Activated CD8-positive, alpha-beta memory T cell treated with anti-CD3 and anti-CD28 coated beads, Interleukin-2, amount 10 ng/mL, durations not matched to agents 7 days and 5 days (primary cell): ENCODE results near the gene CTDSPL. TPM values are rescaled to one million over a fixed set of nuclear protein-coding genes. Genes with fewer than 3 reads are reported as not detected.

ENCODE experiments used
- ATAC-seq: fragments of 150-1000 bp; cut with Tn5 transposase; one replicate; pipeline ENCODE4 v1.10.0; 2021; ENCODE audit warnings: moderate library complexity
- CTCF ChIA-PET: fragments of 350-600 bp; sonication (Branson Sonifier 250); formaldehyde crosslinking; loops from one replicate; lab custom pipeline; 2021; ENCODE audit warnings: antibody characterized with exemption; lab: Charles Lee
- DNase-seq: peaks from one replicate; pipeline ENCODE4 v3.0.0-alpha.2; 2020
- H3K27ac Mint-ChIP-seq: one replicate; pipeline ENCODE4 v1.8.0; 2021; ENCODE audit warnings: mild to moderate bottlenecking, mixed read lengths
- H3K27me3 Mint-ChIP-seq: one replicate; pipeline ENCODE4 v1.8.0; 2021; ENCODE audit warnings: mixed read lengths
- H3K36me3 Mint-ChIP-seq: one replicate; pipeline ENCODE4 v1.8.0; 2021; ENCODE audit warnings: mild to moderate bottlenecking, mixed read lengths
- H3K4me1 Mint-ChIP-seq: one replicate; pipeline ENCODE4 v1.8.0; 2021; ENCODE audit warnings: mixed read lengths
- H3K4me3 Mint-ChIP-seq: one replicate; pipeline ENCODE4 v1.8.0; 2021; ENCODE audit warnings: mild to moderate bottlenecking, moderate library complexity, mixed read lengths
- H3K9me3 Mint-ChIP-seq: one replicate; pipeline ENCODE4 v1.8.0; 2022; ENCODE audit warnings: low read depth, mixed read lengths
- total RNA-seq, 2 experiments: library from RNA; stranded (reverse); gene quantifications; one replicate each; pipeline ENCODE4 v1.2.3, GENCODE V29; 2021

The CTDSPL gene
- total RNA-seq, 2 experiments from 2014 or later, result 4.7 to 8.5 TPM

- Mint-ChIP-seq H3K4me3 (no peak overlapping the region), H3K36me3 (peaks cover 27% of the 10 kb centered on the region), H3K27ac (no peak overlapping the region), H3K27me3 (no peaks in the 10 kb centered on the region), H3K9me3 (no peaks in the 10 kb centered on the region), H3K4me1 (no peaks in the 10 kb centered on the region)
- DNase-seq (no peak), ATAC-seq (no peak)
- CTCF ChIA-PET, result no interaction called here
These were observed 155.3 kb downstream of the CTDSPL start for GRCh38 chr3:38016847-38017444.

- H3K36me3 Mint-ChIP-seq, result peaks cover 27% of the 10 kb centered on the region
- DNase-seq (no peak), ATAC-seq (no peak)
- H3K9me3 Mint-ChIP-seq, result no peaks in the 10 kb centered on the region
- CTCF ChIA-PET, result no interaction called here
- H3K4me3 Mint-ChIP-seq, result no peak overlapping the region
- no peak overlapping the region for H3K27ac Mint-ChIP-seq
- no peaks in the 10 kb centered on the region for H3K4me1 Mint-ChIP-seq
- no peaks in the 10 kb centered on the region for H3K27me3 Mint-ChIP-seq
These were observed 156.0 kb downstream of the CTDSPL start for GRCh38 chr3:38017445-38018295.

DNA sequence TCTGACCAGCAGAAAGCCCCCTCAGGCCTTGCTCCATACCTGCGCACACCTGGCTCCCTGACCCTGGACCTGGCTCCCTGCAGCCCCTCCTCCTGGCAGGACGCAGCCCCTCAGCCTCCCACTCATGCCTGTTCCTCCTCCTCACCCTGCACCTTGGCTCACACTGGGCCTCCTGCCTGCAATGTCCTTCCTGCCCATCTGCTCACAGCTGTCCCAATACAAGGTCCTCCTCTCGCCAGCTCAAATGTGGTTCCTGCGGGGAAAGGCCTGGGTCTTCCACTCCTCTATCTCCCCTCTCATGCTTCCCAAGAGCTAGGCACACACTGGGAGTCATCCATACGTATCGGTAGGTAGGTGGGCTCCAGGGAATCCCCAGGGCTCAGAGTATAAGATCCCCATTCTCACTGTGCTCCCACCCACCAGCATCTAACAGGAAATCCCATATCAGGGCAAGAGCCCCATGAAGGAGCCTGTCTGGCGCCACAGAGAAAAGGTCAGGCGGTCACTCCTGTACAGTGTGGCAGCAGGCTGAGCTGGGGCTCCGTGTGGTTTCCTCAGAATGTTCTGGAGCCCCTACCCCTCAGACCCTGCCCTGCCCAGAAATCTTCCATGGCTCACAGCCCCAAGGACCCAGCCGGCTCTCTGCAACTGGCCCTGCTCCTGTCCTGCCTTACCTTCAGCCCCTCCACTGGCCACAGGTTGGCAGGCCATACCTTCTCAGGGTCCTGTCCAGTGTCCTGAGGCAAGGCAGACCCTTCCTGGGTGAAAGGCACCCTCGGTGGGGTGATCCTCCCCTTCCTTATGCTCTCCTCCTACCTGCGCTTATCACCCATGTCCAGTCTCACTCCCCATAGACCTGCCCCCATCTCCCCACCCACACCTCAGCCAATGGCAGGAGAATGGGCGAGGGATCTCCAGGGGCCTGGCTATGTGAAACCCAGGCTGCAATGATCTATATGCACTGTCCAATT is 156.9 kb downstream of the CTDSPL start:
- Mint-ChIP-seq H3K27me3 (no peaks in the 10 kb centered on the region), H3K4me1 (peaks cover 7% of the 10 kb centered on the region), H3K9me3 (no peaks in the 10 kb centered on the region), H3K4me3 (no peak overlapping the region), H3K27ac (no peak overlapping the region), H3K36me3 (peaks cover 27% of the 10 kb centered on the region)
- CTCF ChIA-PET, result no interaction called here
- DNase-seq, result no peak
- no peak for ATAC-seq

DNA sequence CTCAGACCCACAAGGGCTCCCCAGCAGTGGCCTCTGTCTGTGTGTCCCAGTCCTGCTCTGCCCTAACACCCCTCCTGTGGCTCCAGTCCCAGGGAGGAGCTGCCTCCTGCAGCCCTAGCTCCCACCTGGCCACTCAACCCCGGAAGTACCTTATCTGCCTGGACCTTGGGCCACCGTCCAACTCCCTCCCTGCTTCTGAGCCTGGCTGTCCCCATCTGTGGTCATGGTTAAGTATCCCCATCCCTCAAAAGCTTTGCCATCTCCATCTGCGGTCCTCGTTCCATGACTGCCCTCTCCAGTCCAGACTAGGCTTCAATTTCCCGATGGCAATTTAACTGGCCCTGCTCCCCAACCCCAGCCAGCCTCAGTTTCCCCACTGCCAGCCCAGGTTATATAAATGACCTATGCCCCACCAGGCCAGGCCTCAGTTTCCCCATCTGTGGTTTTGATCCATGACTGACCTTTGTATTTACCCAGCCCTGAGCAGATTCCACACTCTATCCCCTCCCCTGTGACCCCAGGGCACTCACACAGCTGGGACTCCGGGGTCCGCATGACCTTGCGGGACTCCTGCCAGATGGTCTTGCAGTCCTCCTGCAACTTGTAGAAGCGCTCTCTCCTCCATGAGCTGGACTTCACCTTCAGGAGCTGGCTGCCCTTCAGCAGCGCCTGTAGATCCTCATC is 158.1 kb downstream of the CTDSPL start:
- ATAC-seq (no peak), DNase-seq (no peak)
- H3K36me3 Mint-ChIP-seq, result peaks cover 24% of the 10 kb centered on the region
- no peak overlapping the region for H3K4me3 Mint-ChIP-seq
- no peak overlapping the region for H3K27ac Mint-ChIP-seq
- CTCF ChIA-PET, result interaction anchor here (1.4 kb wide), 1 partner anchor 23 kb away, joined by 7 read pairs; no protein-coding TSS in a partner anchor
- H3K27me3 Mint-ChIP-seq, result no peaks in the 10 kb centered on the region
- peaks cover 13% of the 10 kb centered on the region for H3K4me1 Mint-ChIP-seq
- no peaks in the 10 kb centered on the region for H3K9me3 Mint-ChIP-seq

DNA sequence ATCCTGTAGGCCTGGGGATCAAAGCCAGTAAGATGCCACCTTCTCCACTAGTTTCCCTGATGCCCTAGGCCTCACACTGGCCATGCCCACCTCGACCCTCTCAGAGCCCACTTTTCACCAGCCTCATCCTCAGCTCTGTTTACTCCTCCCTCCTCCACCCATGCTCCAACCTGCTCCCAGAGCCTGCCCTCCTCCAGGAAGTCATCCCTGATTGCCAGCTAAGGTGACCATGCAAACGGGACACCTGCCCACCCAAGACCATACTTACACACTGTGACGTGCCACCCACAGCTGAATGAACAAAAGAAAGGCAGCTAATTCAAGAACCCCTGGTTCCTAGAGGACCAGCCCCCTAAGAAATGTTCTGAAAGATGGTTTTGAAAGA is 158.7 kb downstream of the CTDSPL start:
- Mint-ChIP-seq H3K4me1 (peaks cover 14% of the 10 kb centered on the region), H3K36me3 (peaks cover 19% of the 10 kb centered on the region), H3K27ac (peak overlapping the region; percentile 26), H3K9me3 (no peaks in the 10 kb centered on the region), H3K4me3 (no peak overlapping the region), H3K27me3 (no peaks in the 10 kb centered on the region)
- DNase-seq (no peak), ATAC-seq (no peak)
- CTCF ChIA-PET, result interaction anchor here (1.4 kb wide), 1 partner anchor 23 kb away, joined by 7 read pairs; no protein-coding TSS in a partner anchor

DNA sequence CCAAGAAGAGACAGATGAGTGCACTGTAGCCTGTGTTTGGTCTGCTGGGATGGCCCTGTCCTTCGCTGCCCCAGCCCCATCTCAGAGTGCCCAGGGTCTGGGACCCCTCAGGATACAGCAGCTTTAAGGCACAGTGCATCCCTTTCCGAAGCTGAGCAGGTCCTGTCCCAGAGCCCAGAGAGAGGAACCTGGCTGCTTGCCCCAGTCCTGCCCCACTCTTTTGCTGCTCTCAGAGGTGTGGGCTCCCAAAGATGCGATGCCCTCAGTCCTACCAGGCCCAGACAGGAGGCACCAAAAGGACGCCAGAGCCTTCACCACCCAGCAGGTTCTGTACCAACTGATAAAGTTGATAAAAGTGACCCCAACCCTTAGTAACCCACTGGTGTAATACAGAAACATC is 159.5 kb downstream of the CTDSPL start:
- no peak overlapping the region for H3K4me3 Mint-ChIP-seq
- no peak for ATAC-seq
- DNase-seq, result no peak
- H3K9me3 Mint-ChIP-seq, result no peaks in the 10 kb centered on the region
- peaks cover 20% of the 10 kb centered on the region for H3K4me1 Mint-ChIP-seq
- no peak overlapping the region for H3K27ac Mint-ChIP-seq
- H3K27me3 Mint-ChIP-seq, result no peaks in the 10 kb centered on the region
- H3K36me3 Mint-ChIP-seq, result peaks cover 12% of the 10 kb centered on the region
- CTCF ChIA-PET, result interaction anchor here (1.3 to 1.5 kb wide), 3 partner anchors 8 to 54 kb away, joined by 4 read pairs; no protein-coding TSS in a partner anchor

GRCh38 chr3:38022301-38022700 is 160.6 kb downstream of the CTDSPL start:
- no peak overlapping the region for H3K4me3 Mint-ChIP-seq
- ATAC-seq (no peak), DNase-seq (no peak)
- peaks cover 4% of the 10 kb centered on the region for H3K36me3 Mint-ChIP-seq
- no peaks in the 10 kb centered on the region for H3K9me3 Mint-ChIP-seq
- H3K27ac Mint-ChIP-seq, result no peak overlapping the region
- peaks cover 20% of the 10 kb centered on the region for H3K4me1 Mint-ChIP-seq
- H3K27me3 Mint-ChIP-seq, result no peaks in the 10 kb centered on the region
- CTCF ChIA-PET, result interaction anchor here (0.8 to 1.5 kb wide), 9 partner anchors 9 to 168 kb away, joined by 3 to 6 read pairs (median 4); partner anchors contain the start of gene DLEC1

DNA sequence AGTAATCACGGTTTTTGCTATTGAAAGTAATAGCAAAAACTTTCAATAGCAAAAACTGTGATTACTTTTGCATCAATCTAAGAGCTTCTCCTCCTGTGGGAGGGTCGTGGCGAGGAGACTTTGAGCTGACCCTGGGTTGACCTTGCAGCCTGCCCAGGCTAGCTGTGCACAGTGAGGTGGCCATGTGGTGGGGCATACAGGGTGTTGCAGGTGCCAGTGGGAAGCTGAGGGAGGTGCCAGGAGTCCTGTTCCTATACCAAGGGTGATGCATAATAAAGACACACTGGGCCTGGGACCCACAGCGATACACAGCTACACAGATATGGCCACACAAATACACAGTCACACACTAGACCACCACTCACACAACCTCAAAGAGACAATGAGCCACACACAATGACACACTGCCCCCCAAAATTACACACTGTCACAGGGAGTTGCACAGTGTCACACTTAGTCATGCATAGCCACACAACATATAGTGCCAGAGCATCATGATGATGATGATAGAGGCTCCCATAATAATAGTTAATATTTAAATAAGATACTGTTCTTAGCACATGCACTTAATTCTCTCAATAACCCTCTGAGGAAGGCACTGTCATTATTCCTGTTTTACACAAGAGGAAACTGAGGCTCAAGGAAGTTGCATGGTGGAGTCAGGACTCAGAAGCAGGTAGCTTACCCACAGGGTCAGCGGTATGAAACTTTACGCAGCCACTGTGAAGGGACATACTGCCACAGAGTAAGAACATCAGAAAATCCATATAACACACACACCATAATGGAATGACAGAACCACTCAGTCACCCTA is 161.4 kb downstream of the CTDSPL start:
- CTCF ChIA-PET, result interaction anchor here (0.8 to 1.5 kb wide), 6 partner anchors 16 to 56 kb away, joined by 4 to 6 read pairs (median 4); partner anchors contain the start of gene DLEC1
- H3K27ac Mint-ChIP-seq, result peak overlapping the region; percentile 94
- H3K4me3 Mint-ChIP-seq, result peak overlapping the region; percentile 80
- H3K36me3 Mint-ChIP-seq, result peaks cover 4% of the 10 kb centered on the region
- H3K27me3 Mint-ChIP-seq, result peaks cover 5% of the 10 kb centered on the region
- DNase-seq (no peak), ATAC-seq (no peak)
- no peaks in the 10 kb centered on the region for H3K9me3 Mint-ChIP-seq
- H3K4me1 Mint-ChIP-seq, result peaks cover 20% of the 10 kb centered on the region

DNA sequence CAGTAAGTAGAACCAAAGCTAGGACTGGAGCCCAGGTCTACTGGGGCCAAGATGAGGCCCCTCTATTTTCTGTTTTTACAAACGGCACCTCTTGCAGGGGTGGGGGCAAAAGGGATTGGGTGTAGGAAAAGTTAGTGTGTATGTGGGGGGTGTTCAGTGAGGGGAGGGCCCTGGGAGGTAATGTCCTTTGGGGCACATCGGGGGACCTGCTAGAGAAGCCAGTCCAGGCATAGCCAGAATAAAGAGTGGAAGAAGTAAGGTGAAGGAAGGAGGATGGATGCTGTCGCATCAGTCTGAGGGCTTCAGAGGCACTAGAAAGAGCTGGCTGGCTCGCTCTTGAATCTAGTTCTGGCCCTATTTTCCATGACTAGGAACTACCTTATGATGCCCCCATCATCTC is 165.2 kb downstream of the CTDSPL start:
- Mint-ChIP-seq H3K9me3 (no peaks in the 10 kb centered on the region), H3K27ac (no peak overlapping the region), H3K36me3 (no peaks in the 10 kb centered on the region), H3K4me3 (no peak overlapping the region), H3K27me3 (peaks cover 13% of the 10 kb centered on the region), H3K4me1 (peaks cover 35% of the 10 kb centered on the region)
- DNase-seq (no peak), ATAC-seq (no peak)
- CTCF ChIA-PET, result interaction anchor here (1.3 kb wide), 1 partner anchor 30 kb away, joined by 5 read pairs; no protein-coding TSS in a partner anchor

- ATAC-seq (no peak), DNase-seq (no peak)
- Mint-ChIP-seq H3K27ac (no peak overlapping the region), H3K4me1 (peaks cover 38% of the 10 kb centered on the region), H3K9me3 (no peaks in the 10 kb centered on the region), H3K4me3 (no peak overlapping the region), H3K27me3 (peaks cover 13% of the 10 kb centered on the region), H3K36me3 (no peaks in the 10 kb centered on the region)
- CTCF ChIA-PET, result interaction anchor here (1.3 kb wide), 1 partner anchor 31 kb away, joined by 5 read pairs; no protein-coding TSS in a partner anchor
These were observed 166.1 kb downstream of the CTDSPL start for GRCh38 chr3:38027466-38028465.
